H1 (cell line): Measurements from ENCODE around the gene ACER3.
A peak's percentile ranks its signal among the peaks of the same experiment; 100 is the strongest.

Source experiments
- CEBPB ChIP-seq: IDR thresholded peaks from 2 replicates; pipeline ENCODE4 v1.6.1; 2012; ENCODE audit warnings: low read depth, low read length
- CTCF ChIP-seq, 3 experiments: IDR thresholded peaks; 1 replicate in 2 of 3; 2 replicates in 1 of 3; pipeline versions ENCODE4 v1.5.1 to v1.6.1; 2011; ENCODE audit warnings: low read length in 3 of 3, mild to moderate bottlenecking in 3 of 3, inconsistent platforms in 2 of 3, low read depth in 1 of 3, moderate library complexity in 1 of 3; ENCODE audit not compliant: insufficient read depth in 1 of 3; ENCODE audit errors: control extremely low read depth in 1 of 3
- EP300 ChIP-seq, 2 experiments: IDR thresholded peaks; 1 replicate in 1 of 2; 2 replicates in 1 of 2; pipeline ENCODE4 v1.6.1; 2011 to 2012; ENCODE audit warnings: low read depth in 2 of 2, low read length in 2 of 2, mild to moderate bottlenecking in 2 of 2, borderline replicate concordance in 1 of 2, inconsistent platforms in 1 of 2, moderate library complexity in 1 of 2
- EZH2 ChIP-seq: fragments of 200-600 bp; sonication (generic); IDR thresholded peaks from 2 replicates; pipeline ENCODE4 v1.7.1; 2012; ENCODE audit warnings: low read depth, mild to moderate bottlenecking, moderate library complexity, low read length, inconsistent platforms; ENCODE audit not compliant: severe bottlenecking
- JUND ChIP-seq: IDR thresholded peaks from 2 replicates; pipeline ENCODE4 v1.6.1; 2011; ENCODE audit warnings: mild to moderate bottlenecking, improper control_type of control experiment, low read length
- KDM1A ChIP-seq: fragments of 200-600, 300-600 bp; sonication (generic); IDR thresholded peaks from 2 replicates; pipeline ENCODE4 v1.7.1; 2016; ENCODE audit warnings: mild to moderate bottlenecking, low read length, borderline replicate concordance
- RXRA ChIP-seq: IDR thresholded peaks from 2 replicates; pipeline ENCODE4 v1.6.1; 2011; ENCODE audit warnings: low read depth, mild to moderate bottlenecking, low read length, moderate library complexity; ENCODE audit not compliant: insufficient read depth
- TEAD4 ChIP-seq: IDR thresholded peaks from 2 replicates; pipeline ENCODE4 v1.6.1; 2012; ENCODE audit warnings: low read depth, low read length, inconsistent platforms, mixed read lengths

- TF ChIP-seq EP300 (IDR thresholded peaks at IDR 0.05; ENCODE audit: borderline replicate concordance in 1 of 2, low read depth in 2 of 2, low read length in 2 of 2) (no peak), CTCF (IDR thresholded peaks at IDR 0.05; ENCODE audit: control extremely low read depth in 1 of 3, insufficient read depth in 1 of 3, low read depth in 1 of 3, low read length in 3 of 3) (peak in 2 of 3 experiments; percentile 19 to 30; a peak in 2 of 4 replicates), EZH2 (no peak), JUND (no peak), CEBPB (no peak), TEAD4 (peak; percentile 76), RXRA (no peak), KDM1A (no peak)
These were observed at the start of gene ACER3 for GRCh38 chr11:76860539-76861475.
